Activated CD4-positive, alpha-beta memory T cell treated with anti-CD3 and anti-CD28 coated beads for 36 hours (primary cell): ENCODE results near the gene ACSM2B. TPM values are rescaled to one million over a fixed set of nuclear protein-coding genes. Genes with fewer than 3 reads are reported as not detected.
"Not testable (repeated sequence)": the region's sequence is repeated elsewhere in the genome, so short reads cannot be mapped to it uniquely, and the experiment has no call there.

ENCODE experiments used
- CTCF ChIA-PET: fragments of 350-600 bp; sonication (Branson Sonifier 250); formaldehyde crosslinking; loops from one replicate; lab custom pipeline; 2021; ENCODE audit warnings: antibody characterized with exemption, inconsistent platforms; lab: Charles Lee
- POLR2A ChIA-PET: fragments of 350-600 bp; sonication (Branson Sonifier 250); formaldehyde crosslinking; loops from one replicate; lab custom pipeline; 2021; ENCODE audit warnings: antibody characterized with exemption; lab: Charles Lee
- DNase-seq: peaks from one replicate; pipeline ENCODE4 v3.0.0-alpha.2; 2020
- H3K27ac Mint-ChIP-seq: one replicate; pipeline ENCODE4 v1.8.0; 2021; ENCODE audit warnings: mixed read lengths
- H3K27me3 Mint-ChIP-seq: one replicate; pipeline ENCODE4 v1.8.0; 2021; ENCODE audit warnings: mixed read lengths
- H3K36me3 Mint-ChIP-seq: one replicate; pipeline ENCODE4 v1.8.0; 2021; ENCODE audit warnings: mixed read lengths
- H3K4me1 Mint-ChIP-seq: one replicate; pipeline ENCODE4 v1.8.0; 2021; ENCODE audit warnings: low read depth, mixed read lengths
- H3K4me3 Mint-ChIP-seq: one replicate; pipeline ENCODE4 v1.8.0; 2021; ENCODE audit warnings: mild to moderate bottlenecking, mixed read lengths
- H3K9me3 Mint-ChIP-seq: one replicate; pipeline ENCODE4 v1.8.0; 2021; ENCODE audit warnings: mixed read lengths
- intact Hi-C: fragments of 100-400 bp; cut with micrococcal nuclease; formaldehyde crosslinking; loops from one replicate; pipeline ENCODE4 v1.15.1; 2023
- total RNA-seq, 2 experiments: library from RNA; stranded (reverse); gene quantifications; one replicate each; pipeline ENCODE4 v1.2.3, GENCODE V29; 2021

The ACSM2B gene
- total RNA-seq, 2 experiments from 2014 or later, result not detected

DNA sequence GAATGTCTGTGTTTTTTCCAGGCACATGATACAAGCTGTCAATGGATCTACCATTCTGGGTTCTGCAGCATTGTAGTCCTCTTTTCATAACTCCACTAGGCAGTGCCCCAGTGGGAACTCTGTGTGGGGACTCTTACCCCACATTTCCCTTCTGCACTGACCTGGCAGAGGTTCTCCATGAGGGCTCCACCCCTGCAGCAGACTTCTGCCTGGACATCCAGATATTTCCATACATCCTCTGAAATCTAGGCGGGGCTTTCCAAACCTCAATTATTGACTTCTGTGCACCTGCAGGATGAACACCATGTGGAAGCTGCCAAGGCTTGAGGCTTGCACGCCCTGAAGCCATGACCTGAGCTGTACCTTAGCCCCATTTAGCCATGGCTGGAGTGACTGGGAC is 68.9 kb downstream of the ACSM2B start:
- ChIA-PET CTCF (no interaction called here), POLR2A (no interaction called here)
- H3K36me3 Mint-ChIP-seq, result no peaks in the 10 kb centered on the region
- H3K27ac Mint-ChIP-seq, result no peak overlapping the region
- intact Hi-C loops, result no loop called here
- H3K9me3 Mint-ChIP-seq, result peaks cover 25% of the 10 kb centered on the region
- H3K27me3 Mint-ChIP-seq, result no peaks in the 10 kb centered on the region
- H3K4me3 Mint-ChIP-seq, result no peak overlapping the region
- DNase-seq, result no peak
- no peaks in the 10 kb centered on the region for H3K4me1 Mint-ChIP-seq

DNA sequence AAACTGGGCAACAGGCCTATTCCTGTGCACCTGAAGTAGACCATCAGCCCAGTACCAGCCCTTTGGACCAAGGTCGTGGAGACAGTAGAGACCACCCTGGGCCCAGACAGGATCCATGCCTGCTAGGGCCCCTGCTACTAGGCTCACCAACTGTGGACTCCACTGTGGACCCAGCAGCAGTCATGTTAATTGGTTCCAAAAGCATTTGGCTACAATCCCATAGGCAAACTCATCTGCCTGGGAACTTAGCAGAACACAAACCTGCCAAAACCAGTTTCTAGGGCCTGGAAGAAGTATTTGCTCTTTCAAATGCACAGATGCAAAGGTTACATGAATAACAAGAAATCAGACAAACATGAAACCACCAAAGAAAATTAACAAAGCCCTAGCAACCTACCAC is 71.7 kb downstream of the ACSM2B start:
- intact Hi-C loops, result no loop called here

DNA sequence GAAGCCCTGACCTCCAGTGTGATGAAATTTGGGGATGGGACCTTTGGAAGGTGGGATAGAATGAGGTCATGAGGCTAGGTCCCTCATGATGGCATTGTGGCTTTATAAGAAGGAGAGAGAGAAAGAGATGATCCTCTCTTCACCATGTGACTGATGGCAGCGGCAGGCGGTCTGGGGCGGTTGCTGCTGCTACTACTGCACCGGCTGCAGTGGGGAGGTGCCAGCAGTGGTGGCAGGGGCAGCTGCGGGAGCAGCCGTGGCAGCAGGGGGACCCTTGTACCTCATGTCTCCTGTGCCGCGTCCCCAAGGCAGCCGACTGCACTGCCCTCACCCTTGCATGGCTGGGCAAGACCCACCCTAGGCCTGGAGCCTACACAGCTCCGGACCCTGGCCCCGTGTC is 84.7 kb downstream of the ACSM2B start:
- H3K4me1 Mint-ChIP-seq, H3K9me3 Mint-ChIP-seq, H3K36me3 Mint-ChIP-seq, H3K4me3 Mint-ChIP-seq, H3K27ac Mint-ChIP-seq, H3K27me3 Mint-ChIP-seq, POLR2A ChIA-PET, CTCF ChIA-PET, DNase-seq, intact Hi-C loops: not testable (repeated sequence)

More for the DNA sequence above, 71.7 kb downstream of the ACSM2B start:
- H3K9me3 Mint-ChIP-seq, result peaks cover 25% of the 10 kb centered on the region
- no peaks in the 10 kb centered on the region for H3K36me3 Mint-ChIP-seq
- ChIA-PET CTCF (no interaction called here), POLR2A (no interaction called here)
- H3K4me3 Mint-ChIP-seq, result no peak overlapping the region
- H3K4me1 Mint-ChIP-seq, result no peaks in the 10 kb centered on the region
- no peak for DNase-seq
- H3K27me3 Mint-ChIP-seq, result peaks cover 1% of the 10 kb centered on the region
- H3K27ac Mint-ChIP-seq, result no peak overlapping the region

DNA sequence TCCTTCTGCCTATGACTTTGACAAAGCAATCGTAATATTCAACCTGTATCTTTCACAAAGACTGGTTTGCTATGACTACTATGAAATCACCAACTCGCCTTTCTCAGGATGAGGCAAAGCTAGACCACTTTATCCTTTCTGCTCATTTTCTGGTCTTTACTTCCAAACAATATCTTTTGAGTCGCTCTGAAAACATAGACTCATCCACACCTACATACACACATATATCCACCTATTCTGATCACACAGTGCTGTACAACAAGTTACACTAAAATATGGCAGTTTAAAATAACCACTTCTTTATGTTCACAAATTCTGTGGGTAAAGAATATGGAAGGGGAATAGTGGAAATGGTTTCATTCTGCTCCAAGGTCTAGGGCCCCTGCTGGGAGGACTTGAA is 85.2 kb downstream of the ACSM2B start:
- H3K27ac Mint-ChIP-seq, H3K4me1 Mint-ChIP-seq, H3K27me3 Mint-ChIP-seq, H3K4me3 Mint-ChIP-seq, H3K9me3 Mint-ChIP-seq, intact Hi-C loops, POLR2A ChIA-PET, H3K36me3 Mint-ChIP-seq, DNase-seq, CTCF ChIA-PET: not testable (repeated sequence)

Other genes with a start within 250 kb of the ACSM2B start
- not detected for gene GP2, start 248.9 kb downstream of the ACSM2B start, total RNA-seq
- gene UMOD, start 223.7 kb downstream of the ACSM2B start, total RNA-seq, result not detected
- gene PDILT, start 171.6 kb downstream of the ACSM2B start, total RNA-seq, result not detected
- gene ACSM5, start 166.8 kb downstream of the ACSM2B start, total RNA-seq, result not detected
- gene ACSM2A, start 124.8 kb downstream of the ACSM2B start, total RNA-seq, result not detected
- not detected for gene ACSM1, start 121.3 kb upstream of the ACSM2B start, total RNA-seq
- gene THUMPD1, start 165.5 kb upstream of the ACSM2B start, total RNA-seq, result 10 to 100 TPM; 42.7 to 43.1 TPM
- 10 to 100 TPM; 13.8 to 17.4 TPM for gene ACSM3, start 187.6 kb upstream of the ACSM2B start, total RNA-seq
- 10 to 100 TPM; 19.8 to 25.0 TPM for gene ERI2, start 230.1 kb upstream of the ACSM2B start, total RNA-seq
- gene REXO5, start 230.2 kb upstream of the ACSM2B start, total RNA-seq, result 10 to 100 TPM; 24.3 to 25.7 TPM